Adipocyte (in vitro differentiated cells): Measurements from ENCODE around the gene ADAM33.

ENCODE experiments used
- DNase-seq: peaks from one replicate; pipeline ENCODE4 v3.0.0-alpha.2; 2015; ENCODE audit warnings: low read depth
- H3K27me3 ChIP-seq: replicated peaks from 2 replicates; pipeline ENCODE4 v1.7.0; 2013; ENCODE audit warnings: mild to moderate bottlenecking, low read length, moderate library complexity; ENCODE audit not compliant: control insufficient read depth, insufficient read depth
- H3K36me3 ChIP-seq: 2 replicates; pipeline ENCODE4 v1.7.0; 2013; ENCODE audit warnings: low read length, mild to moderate bottlenecking, moderate library complexity; ENCODE audit not compliant: control insufficient read depth, insufficient read depth, severe bottlenecking
- H3K4me1 ChIP-seq: 2 replicates; pipeline ENCODE4 v1.7.0; 2013; ENCODE audit warnings: mild to moderate bottlenecking, low read length, moderate library complexity; ENCODE audit not compliant: control insufficient read depth, insufficient read depth
- H3K4me3 ChIP-seq: 2 replicates; pipeline ENCODE4 v1.7.0; 2013; ENCODE audit warnings: mild to moderate bottlenecking, low read length, moderate library complexity
- H3K9ac ChIP-seq: 2 replicates; pipeline ENCODE4 v1.7.0; 2013; ENCODE audit warnings: mild to moderate bottlenecking, low read length, moderate library complexity
- H3K9me3 ChIP-seq: 2 replicates; pipeline ENCODE4 v1.7.0; 2013; ENCODE audit warnings: mild to moderate bottlenecking, low read length, moderate library complexity; ENCODE audit not compliant: control insufficient read depth

The ADAM33 gene

DNA sequence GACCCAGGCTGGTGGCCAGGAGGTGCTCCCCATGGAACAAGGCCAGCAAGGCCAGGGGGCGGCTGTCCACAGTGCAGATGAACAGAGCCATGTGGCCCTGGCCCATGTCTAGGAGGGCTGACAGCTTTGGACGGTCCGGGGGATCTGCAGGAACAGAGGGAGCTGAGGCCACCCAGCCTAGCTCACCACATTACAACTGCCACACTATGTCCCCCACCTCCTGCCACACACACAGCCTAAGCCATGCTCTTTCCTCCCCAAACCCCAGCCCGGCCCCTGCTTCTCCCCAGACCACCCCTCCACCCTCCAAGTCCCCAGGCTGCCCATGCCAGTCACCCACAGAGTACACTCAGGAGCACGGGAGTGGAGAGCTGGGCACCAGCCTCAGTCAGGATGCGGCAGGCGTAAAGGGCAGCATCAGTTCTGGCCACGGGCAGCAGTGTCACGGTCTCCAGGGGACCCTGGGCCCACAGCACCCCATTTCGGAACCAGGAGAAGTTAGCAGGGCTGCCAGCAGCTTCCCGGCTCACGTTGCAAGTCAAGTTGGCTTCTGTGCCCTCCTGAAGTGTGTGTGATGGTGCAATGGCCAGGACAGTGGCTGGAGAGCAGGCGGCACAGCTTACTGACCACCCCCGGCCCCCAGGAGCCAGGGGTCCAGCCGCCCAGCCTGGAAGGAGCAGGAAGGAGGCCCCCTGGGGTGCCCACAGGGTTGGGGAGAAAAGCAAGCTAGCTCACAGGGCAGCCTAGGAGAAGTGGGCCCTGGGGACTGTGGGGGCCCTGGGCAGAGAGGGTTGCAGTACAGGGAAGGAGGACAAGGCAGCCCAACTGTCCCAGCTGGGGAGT is 15.2 kb upstream of the ADAM33 start:
- Histone ChIP-seq H3K9me3 (peaks cover 4% of the 10 kb centered on the region), H3K4me3 (no peak overlapping the region), H3K36me3 (no peaks in the 10 kb centered on the region), H3K27me3 (peaks cover 5% of the 10 kb centered on the region), H3K4me1 (no peaks in the 10 kb centered on the region), H3K9ac (no peak overlapping the region)
- no peak for DNase-seq

DNA sequence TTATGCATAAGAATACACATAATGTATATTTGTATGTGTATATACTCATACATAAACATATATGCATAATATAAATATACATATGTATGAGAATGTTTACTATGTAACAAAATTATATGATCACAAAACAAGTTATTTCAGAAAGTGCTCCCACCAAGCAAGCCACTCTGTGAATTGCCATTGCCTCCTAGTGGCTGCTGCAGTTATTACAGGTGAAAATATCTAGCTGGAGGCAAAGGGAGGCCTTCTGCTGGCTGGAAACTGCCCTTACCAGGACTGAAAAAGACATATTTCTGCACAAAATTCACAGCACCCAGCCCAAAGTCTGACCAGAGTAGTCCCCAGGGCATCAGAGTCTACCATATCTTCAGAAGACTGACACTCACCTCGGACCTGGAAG is 14.4 kb upstream of the ADAM33 start:
- DNase-seq = no peak
- no peak overlapping the region for H3K4me3 ChIP-seq
- H3K36me3 ChIP-seq = no peaks in the 10 kb centered on the region
- H3K27me3 ChIP-seq = peaks cover 5% of the 10 kb centered on the region
- no peak overlapping the region for H3K9ac ChIP-seq
- H3K4me1 ChIP-seq = no peaks in the 10 kb centered on the region
- H3K9me3 ChIP-seq = peaks cover 4% of the 10 kb centered on the region

DNA sequence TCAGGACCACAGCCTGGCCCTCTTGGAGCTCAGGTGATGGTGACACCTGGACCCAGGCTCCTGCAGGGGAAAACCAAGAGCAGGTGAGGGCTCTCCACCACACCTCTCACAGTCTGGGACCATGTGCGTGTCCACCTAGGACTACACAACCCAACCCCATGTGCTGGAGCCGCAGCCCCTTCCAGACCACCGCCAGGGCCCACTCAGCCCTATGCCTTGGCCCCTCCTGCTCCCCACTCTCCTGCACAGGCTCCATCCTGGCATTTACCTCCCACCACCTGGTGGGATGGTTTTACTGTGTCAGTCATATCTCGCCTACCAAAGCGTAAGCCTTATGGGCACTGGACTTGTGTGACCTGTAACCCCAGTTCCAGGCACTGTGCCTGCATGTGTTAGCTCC is 13.1 kb upstream of the ADAM33 start:
- no peak for DNase-seq
- no peaks in the 10 kb centered on the region for H3K4me1 ChIP-seq
- no peaks in the 10 kb centered on the region for H3K36me3 ChIP-seq
- peaks cover 5% of the 10 kb centered on the region for H3K27me3 ChIP-seq
- H3K9ac ChIP-seq = no peak overlapping the region
- peaks cover 4% of the 10 kb centered on the region for H3K9me3 ChIP-seq
- H3K4me3 ChIP-seq = no peak overlapping the region

DNA sequence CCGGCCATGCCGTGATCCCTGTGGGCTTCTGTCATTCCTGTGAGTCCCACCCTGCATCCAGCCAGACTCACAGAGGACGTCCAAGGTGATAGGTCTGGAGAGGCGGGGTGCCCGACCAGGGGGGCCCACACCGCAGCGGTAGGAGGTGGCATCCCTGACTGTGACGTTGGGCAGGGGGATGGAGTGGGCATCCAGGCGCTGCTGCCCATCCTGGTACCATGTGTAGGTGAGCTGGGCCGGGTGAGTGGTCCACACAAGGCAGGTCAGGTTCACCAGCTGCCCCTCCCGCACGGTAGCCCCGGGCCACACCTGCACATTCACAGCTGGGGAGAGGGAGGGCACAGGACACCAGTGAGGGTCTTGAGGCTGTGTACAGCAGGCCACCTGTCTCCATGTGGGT is 11.6 kb upstream of the ADAM33 start:
- H3K4me1 ChIP-seq = no peaks in the 10 kb centered on the region
- H3K9me3 ChIP-seq = peaks cover 4% of the 10 kb centered on the region
- no peak for DNase-seq
- H3K9ac ChIP-seq = no peak overlapping the region
- H3K4me3 ChIP-seq = no peak overlapping the region
- H3K36me3 ChIP-seq = no peaks in the 10 kb centered on the region
- H3K27me3 ChIP-seq = peaks cover 5% of the 10 kb centered on the region

DNA sequence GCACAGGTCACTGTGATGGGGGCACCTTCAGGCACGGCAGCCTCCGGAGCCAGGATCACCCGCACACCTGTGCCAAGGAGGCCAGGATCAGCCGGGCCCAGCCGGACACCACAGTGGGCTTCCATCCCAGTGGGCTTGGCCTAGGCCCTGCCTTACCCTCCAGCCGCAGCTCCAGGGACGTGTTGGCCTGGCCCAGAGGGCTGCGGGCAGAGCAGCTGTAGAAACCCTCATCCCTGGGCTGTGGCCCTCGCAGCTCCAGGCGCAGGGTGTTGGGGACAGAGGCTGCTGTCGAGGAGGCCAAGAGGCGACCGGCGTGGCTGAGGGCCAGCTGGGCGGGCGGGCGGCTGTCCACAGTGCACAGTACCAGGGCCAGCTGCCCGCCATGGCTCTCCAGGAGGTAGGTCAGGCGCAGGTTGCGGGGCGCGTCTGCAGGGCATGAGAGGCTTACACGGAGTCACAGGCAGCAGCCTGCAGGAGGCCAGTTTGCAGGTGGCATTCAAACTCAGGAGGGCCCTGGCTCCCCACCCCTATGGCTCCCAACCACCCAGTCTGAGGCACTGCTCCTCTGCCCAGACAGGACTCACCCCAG is 11.0 kb upstream of the ADAM33 start:
- Histone ChIP-seq H3K9me3 (peaks cover 4% of the 10 kb centered on the region), H3K27me3 (peaks cover 3% of the 10 kb centered on the region), H3K4me3 (no peak overlapping the region), H3K36me3 (no peaks in the 10 kb centered on the region), H3K4me1 (peaks cover 5% of the 10 kb centered on the region), H3K9ac (no peak overlapping the region)
- no peak for DNase-seq

DNA sequence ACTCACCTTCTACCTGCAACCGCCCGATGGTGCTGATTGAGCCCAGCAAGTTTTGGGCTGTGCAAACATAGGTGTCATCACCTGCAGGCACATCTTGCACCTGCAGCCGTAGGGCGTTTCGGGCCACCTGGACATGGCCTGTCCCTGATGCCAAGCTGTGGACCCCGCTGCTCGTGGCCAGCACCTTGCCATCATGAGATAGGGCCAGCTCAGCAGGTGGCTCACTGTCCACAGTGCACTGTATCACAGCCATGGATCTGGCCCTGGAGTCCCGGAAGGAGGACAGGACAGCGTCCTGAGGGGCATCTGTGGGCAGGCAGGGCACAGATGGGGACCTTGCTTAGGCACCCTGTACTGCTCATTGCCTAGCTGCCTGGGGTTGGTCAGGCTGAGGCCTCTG is 10.1 kb upstream of the ADAM33 start:
- Histone ChIP-seq H3K36me3 (no peaks in the 10 kb centered on the region), H3K9me3 (peaks cover 4% of the 10 kb centered on the region), H3K4me3 (no peak overlapping the region), H3K9ac (no peak overlapping the region), H3K27me3 (no peaks in the 10 kb centered on the region), H3K4me1 (peaks cover 13% of the 10 kb centered on the region)
- DNase-seq = no peak

DNA sequence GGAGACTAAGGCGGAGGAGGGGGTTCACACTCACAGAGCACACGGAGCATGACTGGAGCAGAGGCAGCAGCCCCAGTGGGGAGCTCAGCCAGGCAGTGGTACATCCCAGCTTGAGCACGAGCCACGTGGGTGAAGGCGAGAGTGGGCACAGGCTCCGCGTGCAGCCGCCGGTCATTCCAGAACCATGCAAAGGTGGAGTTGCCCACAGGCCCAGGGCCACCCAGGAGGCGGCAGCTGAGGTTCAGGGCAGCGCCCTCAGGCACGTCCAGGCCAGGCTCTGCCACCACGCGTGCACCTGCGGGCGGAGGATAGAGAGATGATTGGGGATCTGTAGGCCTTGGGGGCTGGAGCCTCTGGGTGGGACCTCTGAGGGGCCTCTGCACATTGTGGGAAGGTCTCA is 9.5 kb upstream of the ADAM33 start:
- H3K4me3 ChIP-seq = no peak overlapping the region
- peaks cover 17% of the 10 kb centered on the region for H3K4me1 ChIP-seq
- no peak overlapping the region for H3K9ac ChIP-seq
- no peaks in the 10 kb centered on the region for H3K36me3 ChIP-seq
- DNase-seq = no peak
- no peaks in the 10 kb centered on the region for H3K27me3 ChIP-seq
- peaks cover 1% of the 10 kb centered on the region for H3K9me3 ChIP-seq

DNA sequence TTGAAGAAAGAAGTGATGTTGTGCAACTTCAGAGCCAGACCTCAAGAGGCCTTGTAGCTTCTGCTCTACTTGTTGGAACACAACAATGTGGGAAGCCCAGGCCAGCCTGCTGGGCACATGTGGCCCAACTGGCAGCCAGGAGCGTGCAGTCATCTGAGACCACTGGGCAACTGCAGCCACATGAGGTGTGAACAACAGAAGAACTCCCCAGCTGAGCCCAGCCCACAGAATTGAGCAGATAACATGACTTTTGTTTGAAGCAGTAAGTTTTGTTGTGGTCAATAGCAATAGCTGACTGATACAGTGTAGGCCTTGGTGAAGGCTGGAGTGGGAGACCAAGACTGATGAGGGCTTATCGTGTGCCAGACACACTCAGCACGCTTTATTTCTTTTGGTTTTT is 8.6 kb upstream of the ADAM33 start:
- no peaks in the 10 kb centered on the region for H3K36me3 ChIP-seq
- no peak overlapping the region for H3K4me3 ChIP-seq
- H3K9me3 ChIP-seq = no peaks in the 10 kb centered on the region
- DNase-seq = no peak
- H3K4me1 ChIP-seq = peaks cover 18% of the 10 kb centered on the region
- no peaks in the 10 kb centered on the region for H3K27me3 ChIP-seq
- no peak overlapping the region for H3K9ac ChIP-seq

DNA sequence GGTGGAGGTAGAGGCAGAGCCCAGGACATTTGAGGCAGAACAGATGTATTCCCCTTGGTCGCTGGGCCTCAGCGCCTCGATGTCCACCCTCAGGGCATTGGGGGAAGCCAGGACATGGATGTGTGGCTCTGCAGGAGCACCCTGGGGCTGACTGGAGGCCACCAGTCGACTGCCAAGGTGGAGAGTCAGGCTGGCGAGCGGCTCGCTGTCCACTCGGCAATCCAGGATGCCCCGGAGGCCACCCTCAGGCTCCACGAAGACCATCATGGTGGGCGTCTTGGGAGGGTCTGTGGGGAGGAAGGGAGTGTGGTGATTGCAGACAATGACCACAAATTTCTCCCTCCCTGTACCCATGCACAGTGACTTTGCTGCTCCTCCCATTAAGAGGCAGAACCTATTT is 8.2 kb upstream of the ADAM33 start:
- Histone ChIP-seq H3K36me3 (no peaks in the 10 kb centered on the region), H3K9ac (no peak overlapping the region), H3K4me3 (no peak overlapping the region), H3K4me1 (peaks cover 18% of the 10 kb centered on the region), H3K27me3 (no peaks in the 10 kb centered on the region), H3K9me3 (no peaks in the 10 kb centered on the region)
- DNase-seq = no peak

DNA sequence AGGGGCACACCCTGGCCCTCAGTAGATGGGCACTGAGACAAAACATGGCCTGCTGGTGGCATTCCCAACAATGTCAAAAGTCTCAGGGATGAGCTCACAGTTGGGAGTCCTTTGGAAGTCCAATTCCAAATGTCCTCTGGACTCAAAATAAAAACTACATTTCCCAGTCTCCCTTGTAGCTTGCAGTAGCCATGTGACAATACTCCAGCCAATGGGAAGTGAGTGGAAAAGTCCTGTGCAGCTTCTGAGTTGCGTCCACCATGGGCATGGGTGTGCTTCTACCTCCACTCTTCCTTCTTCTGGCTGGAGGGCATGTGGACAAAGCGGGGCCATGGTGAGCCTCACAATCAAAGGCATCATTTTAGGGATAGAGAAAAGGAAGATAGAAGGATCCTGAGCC is 5.8 kb upstream of the ADAM33 start:
- no peaks in the 10 kb centered on the region for H3K27me3 ChIP-seq
- peak overlapping the region; percentile 63 for H3K9ac ChIP-seq
- H3K9me3 ChIP-seq = no peaks in the 10 kb centered on the region
- peak; percentile 83 for DNase-seq
- H3K4me3 ChIP-seq = no peak overlapping the region
- H3K36me3 ChIP-seq = no peaks in the 10 kb centered on the region
- H3K4me1 ChIP-seq = peaks cover 18% of the 10 kb centered on the region

DNA sequence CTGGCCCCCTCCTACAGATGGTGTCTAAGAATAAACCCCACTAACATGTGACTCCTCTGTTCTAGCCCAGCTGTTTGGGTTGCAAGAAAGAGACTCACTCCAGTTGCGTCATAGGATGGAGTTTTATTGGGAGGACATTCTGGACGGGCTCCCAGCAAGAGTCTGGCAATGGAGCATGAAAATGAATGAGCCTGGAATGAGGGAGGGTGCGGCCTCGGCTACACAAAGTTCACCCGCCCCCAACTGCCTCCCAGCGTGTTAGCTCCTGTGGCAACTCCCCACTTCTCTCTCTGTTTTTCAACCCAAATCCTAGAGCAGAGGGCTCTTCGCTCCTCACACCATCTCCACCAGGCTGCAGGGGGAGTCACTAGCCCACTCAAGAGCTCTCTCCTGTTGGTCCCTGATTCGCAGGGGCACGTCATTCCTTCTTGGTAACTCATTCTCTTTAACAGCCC is 5.1 kb upstream of the ADAM33 start:
- DNase-seq = peak; percentile 98
- peaks cover 22% of the 10 kb centered on the region for H3K4me1 ChIP-seq
- no peaks in the 10 kb centered on the region for H3K27me3 ChIP-seq
- no peaks in the 10 kb centered on the region for H3K36me3 ChIP-seq
- H3K4me3 ChIP-seq = peak overlapping the region; percentile 51
- H3K9ac ChIP-seq = peak overlapping the region; percentile 63
- no peaks in the 10 kb centered on the region for H3K9me3 ChIP-seq
